Uterus (tissue), 4 donors: ENCODE measurements around the gene GHRH. TPM values are rescaled to one million over a fixed set of nuclear protein-coding genes. Genes with fewer than 3 reads are reported as not detected.

Experiments used
- DNase-seq, 2 donors: peaks; one replicate each; pipeline ENCODE4 v3.0.0-alpha.2; 2019 to 2020
- H3K27ac ChIP-seq, 2 donors: fragments of 200-600 bp; sonication (generic); 1 replicate in 1 of 2; 2 replicates in 1 of 2; pipeline ENCODE4 v1.5.1; 2016 to 2018
- H3K27me3 ChIP-seq, 2 donors: fragments of 200-600 bp; sonication (generic); one replicate each; pipeline ENCODE4 v1.5.1; 2018 to 2019; ENCODE audit warnings: control low read depth in 1 of 2
- H3K36me3 ChIP-seq, 2 donors: fragments of 200-600 bp; sonication (generic); one replicate each; pipeline ENCODE4 v1.5.1; 2019; ENCODE audit warnings: control low read depth in 1 of 2
- H3K4me1 ChIP-seq, 2 donors: fragments of 200-600 bp; sonication (generic); one replicate each; pipeline ENCODE4 v1.5.1; 2018 to 2019; ENCODE audit warnings: control low read depth in 1 of 2
- H3K4me3 ChIP-seq, 2 donors: fragments of 200-600 bp; sonication (generic); 1 replicate in 1 of 2; 2 replicates in 1 of 2; pipeline ENCODE4 v1.5.1; 2018 to 2019; ENCODE audit warnings: mild to moderate bottlenecking in 1 of 2
- H3K9me3 ChIP-seq, 2 donors: fragments of 200-600 bp; sonication (generic); one replicate each; pipeline ENCODE4 v1.5.1; 2019; ENCODE audit warnings: control low read depth in 1 of 2
- CTCF ChIP-seq, 4 experiments: fragments of 200-600 bp in 2 of 4; fragments of 450-650 bp in 2 of 4; sonication (generic) in 2 of 4; IDR thresholded peaks; one replicate each; pipeline ENCODE4 v1.5.1; 2016 to 2019; ENCODE audit warnings: antibody characterized with exemption in 4 of 4, mild to moderate bottlenecking in 2 of 4, moderate library complexity in 1 of 4
- POLR2A ChIP-seq, 2 donors: fragments of 450-650 bp; IDR thresholded peaks; one replicate each; pipeline ENCODE4 v1.6.1; 2016; ENCODE audit warnings: antibody characterized with exemption in 2 of 2, mild to moderate bottlenecking in 1 of 2, moderate library complexity in 1 of 2
- intact Hi-C: fragments of 100-400 bp; cut with DNase I; formaldehyde crosslinking; loops from one replicate; pipeline ENCODE4 v1.15.1; 2023; ENCODE audit warnings: low total_unique reads
- total RNA-seq, 4 donors: library from RNA; depleted of rRNA in 3 of 4; stranded (reverse); fragments of >200 nt in 3 of 4; gene quantifications; one replicate each; pipeline versions ENCODE4 v1.1.0 to v1.2.4, GENCODE V29; 2014 to 2023
- donor health status: DM: yes; HTN: yes; CAD: no.

Gene GHRH
- total RNA-seq, 4 donors from 2014 or later, result not detected

- no peaks in the 10 kb centered on the region for H3K4me1 ChIP-seq
- TF ChIP-seq POLR2A (IDR thresholded peaks at IDR 0.05) (no peak), CTCF (IDR thresholded peaks at IDR 0.05) (no peak)
- no peaks in the 10 kb centered on the region for H3K27me3 ChIP-seq
- intact Hi-C loops, result no loop called here
- H3K4me3 ChIP-seq, result no peak overlapping the region
- H3K27ac ChIP-seq, result no peak overlapping the region
- DNase-seq, result no peak
- no peaks in the 10 kb centered on the region for H3K9me3 ChIP-seq
- H3K36me3 ChIP-seq, result no peaks in the 10 kb centered on the region
These were observed 17.5 kb upstream of the GHRH start for GRCh38 chr20:37278966-37279590.

DNA sequence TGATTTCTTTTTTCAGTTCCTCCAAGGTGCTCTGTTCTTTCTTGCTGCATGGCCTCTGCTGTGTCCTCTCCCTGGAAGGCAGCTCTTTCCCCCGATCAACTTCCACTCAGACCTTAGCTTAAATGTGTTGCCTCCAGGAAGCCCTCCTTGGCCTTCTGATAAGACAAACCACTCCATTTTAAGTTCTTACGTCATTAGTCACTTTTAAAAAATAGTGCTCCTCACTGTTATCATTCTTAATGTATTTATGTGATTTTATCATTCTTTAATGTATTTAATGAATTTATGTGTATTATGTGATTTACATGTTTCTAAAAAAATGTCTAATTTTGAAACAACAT, 15.6 kb upstream of the GHRH start:
- no peak for DNase-seq
- Histone ChIP-seq H3K4me1 (no peaks in the 10 kb centered on the region), H3K36me3 (no peaks in the 10 kb centered on the region), H3K27ac (peak overlapping the region; percentile 50 to 61), H3K4me3 (no peak overlapping the region), H3K27me3 (no peaks in the 10 kb centered on the region), H3K9me3 (no peaks in the 10 kb centered on the region)
- TF ChIP-seq CTCF (IDR thresholded peaks at IDR 0.05) (no peak), POLR2A (IDR thresholded peaks at IDR 0.05) (no peak)
- intact Hi-C loops, result no loop called here

GRCh38 chr20:37276494-37277252, 15.1 kb upstream of the GHRH start:
- Histone ChIP-seq H3K4me1 (no peaks in the 10 kb centered on the region), H3K36me3 (no peaks in the 10 kb centered on the region), H3K4me3 (no peak overlapping the region), H3K27ac (peak overlapping the region; percentile 50 to 61), H3K9me3 (no peaks in the 10 kb centered on the region), H3K27me3 (no peaks in the 10 kb centered on the region)
- intact Hi-C loops, result no loop called here
- no peak for TF ChIP-seq POLR2A (IDR thresholded peaks at IDR 0.05)
- peak in 3 of 4 experiments; percentile 17 to 52 (median 43) for TF ChIP-seq CTCF (IDR thresholded peaks at IDR 0.05)
- peak; percentile 65 to 67 for DNase-seq

- no peak for DNase-seq
- H3K4me3 ChIP-seq, result no peak overlapping the region
- H3K27ac ChIP-seq, result no peak overlapping the region
- no peak for TF ChIP-seq CTCF (IDR thresholded peaks at IDR 0.05)
- TF ChIP-seq POLR2A (IDR thresholded peaks at IDR 0.05), result no peak
- no peaks in the 10 kb centered on the region for H3K27me3 ChIP-seq
- intact Hi-C loops, result loop anchor here (5.0 kb wide), 1 partner anchor 252 kb away; the partner anchor contains the start of gene BLCAP
- no peaks in the 10 kb centered on the region for H3K9me3 ChIP-seq
- no peaks in the 10 kb centered on the region for H3K36me3 ChIP-seq
- no peaks in the 10 kb centered on the region for H3K4me1 ChIP-seq
These were observed 13.4 kb upstream of the GHRH start for GRCh38 chr20:37274851-37275524.

DNA sequence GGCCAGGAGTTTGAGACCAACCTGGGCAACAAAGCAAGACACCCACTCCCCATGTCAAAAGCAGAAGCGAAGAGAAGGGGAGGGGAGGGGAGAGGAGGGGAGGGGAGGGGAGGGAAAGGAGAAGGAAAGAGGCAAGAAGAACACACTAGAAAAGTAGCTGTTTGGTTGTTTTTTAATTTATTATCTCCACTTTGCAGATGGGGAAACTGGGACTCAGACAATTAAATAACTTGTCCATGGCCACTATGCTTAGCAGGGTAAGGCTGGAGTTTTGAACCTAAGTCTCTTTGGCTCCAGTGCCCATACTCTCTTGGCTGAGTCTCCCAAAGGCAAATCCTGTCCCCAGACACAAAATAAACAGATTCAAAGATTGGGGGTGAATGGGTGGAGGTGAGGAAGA, 12.4 kb upstream of the GHRH start:
- intact Hi-C loops, result loop anchor here (5.0 kb wide), 1 partner anchor 253 kb away; the partner anchor contains the start of gene BLCAP
- H3K9me3 ChIP-seq, result no peaks in the 10 kb centered on the region
- no peaks in the 10 kb centered on the region for H3K4me1 ChIP-seq
- no peaks in the 10 kb centered on the region for H3K27me3 ChIP-seq
- TF ChIP-seq CTCF (IDR thresholded peaks at IDR 0.05) (no peak), POLR2A (IDR thresholded peaks at IDR 0.05) (no peak)
- no peak for DNase-seq
- H3K36me3 ChIP-seq, result no peaks in the 10 kb centered on the region
- H3K27ac ChIP-seq, result no peak overlapping the region
- H3K4me3 ChIP-seq, result no peak overlapping the region
